Stimulated activated CD8-positive, alpha-beta memory T cell treated with anti-CD3 and anti-CD28 coated beads, Interleukin-15, amount 100 ng/mL, for 24 hours (primary cell): ENCODE results near the gene SPDYA.

Experiments used
- DNase-seq: peaks from one replicate; pipeline ENCODE4 v3.0.0-alpha.2; 2020; ENCODE audit warnings: low read depth

Gene SPDYA

GRCh38 chr2:28824870-28825269 is 14.2 kb downstream of the SPDYA start:
- no peak for DNase-seq

GRCh38 chr2:28828382-28828781 is 17.7 kb downstream of the SPDYA start:
- no peak for DNase-seq

- no peak for DNase-seq
These were observed 23.3 kb downstream of the SPDYA start for GRCh38 chr2:28833740-28834470.

DNA sequence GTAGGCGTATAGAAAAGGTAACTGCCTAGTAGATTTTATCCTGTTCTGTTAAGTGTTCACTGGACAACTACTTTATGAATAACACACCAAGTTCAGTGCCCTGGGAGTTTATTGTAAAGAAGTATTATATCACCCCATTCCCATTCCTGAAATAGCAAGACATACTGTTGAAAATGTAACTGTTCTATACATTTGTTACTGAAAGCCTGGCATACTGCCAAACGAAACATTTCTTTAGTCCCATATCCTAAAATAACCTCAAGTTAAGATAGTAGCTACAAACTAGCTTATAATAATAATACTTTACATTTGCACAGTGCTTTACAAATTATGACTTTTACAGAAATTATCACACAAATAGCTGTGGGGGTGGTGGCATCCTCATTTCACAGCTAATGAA is 25.1 kb downstream of the SPDYA start:
- no peak for DNase-seq

DNA sequence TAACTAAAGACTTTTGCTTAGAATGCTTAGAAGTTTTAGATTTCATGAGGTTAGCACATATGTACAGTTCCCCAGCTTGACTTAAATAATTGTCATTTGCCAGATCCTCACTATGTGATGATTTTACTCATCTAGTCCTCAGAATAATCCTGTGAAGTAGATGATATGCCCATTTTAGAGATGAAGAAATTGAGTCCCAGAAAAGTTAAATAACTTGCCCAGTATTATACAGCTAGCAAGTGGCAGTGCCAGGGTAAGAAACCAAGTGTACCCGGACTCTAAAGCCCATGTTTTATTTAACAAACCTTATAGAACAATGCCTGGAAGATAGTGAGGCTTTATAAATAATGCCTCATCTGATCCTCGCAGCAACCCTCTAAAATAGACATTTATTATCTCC is 28.3 kb downstream of the SPDYA start:
- DNase-seq = no peak

DNA sequence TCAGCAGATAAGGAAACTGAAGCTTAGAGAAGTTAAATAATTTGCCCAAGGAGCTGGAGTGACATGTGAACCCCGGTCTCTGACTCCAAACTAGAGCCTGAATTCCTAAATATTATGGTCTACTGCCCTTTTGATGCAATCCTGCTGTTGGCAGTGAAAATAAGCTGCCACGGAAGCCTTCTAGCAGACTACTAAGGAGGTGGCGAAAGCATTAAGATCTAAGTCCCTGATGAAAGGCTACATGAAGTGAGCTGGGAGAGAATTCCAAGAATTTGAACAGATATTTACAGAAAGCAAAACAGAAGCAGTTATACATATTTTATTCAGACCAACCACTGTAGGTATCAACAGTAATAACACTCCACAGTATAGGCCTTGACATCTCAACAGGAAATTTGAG is 31.4 kb downstream of the SPDYA start:
- DNase-seq = no peak

GRCh38 chr2:28855193-28855592 is 44.6 kb downstream of the SPDYA start:
- no peak for DNase-seq

- no peak for DNase-seq
These were observed 45.3 kb downstream of the SPDYA start for GRCh38 chr2:28855977-28856376.

- no peak for DNase-seq
These were observed 58.0 kb downstream of the SPDYA start for GRCh38 chr2:28868611-28869010.

- DNase-seq = no peak
These were observed 59.0 kb downstream of the SPDYA start for GRCh38 chr2:28869494-28870145.

GRCh38 chr2:28870146-28870891 is 59.7 kb downstream of the SPDYA start, which contains the start of gene TRMT61B:
TSS of gene TRMT61B (minus strand) at chr2:28870309. CDS start at chr2:28870277, 32 bp downstream.
- peak; percentile 98 for DNase-seq

- no peak for DNase-seq
These were observed 61.0 kb downstream of the SPDYA start for GRCh38 chr2:28871620-28872019.

GRCh38 chr2:28880193-28880592 is 69.6 kb downstream of the SPDYA start:
- DNase-seq = no peak

DNA sequence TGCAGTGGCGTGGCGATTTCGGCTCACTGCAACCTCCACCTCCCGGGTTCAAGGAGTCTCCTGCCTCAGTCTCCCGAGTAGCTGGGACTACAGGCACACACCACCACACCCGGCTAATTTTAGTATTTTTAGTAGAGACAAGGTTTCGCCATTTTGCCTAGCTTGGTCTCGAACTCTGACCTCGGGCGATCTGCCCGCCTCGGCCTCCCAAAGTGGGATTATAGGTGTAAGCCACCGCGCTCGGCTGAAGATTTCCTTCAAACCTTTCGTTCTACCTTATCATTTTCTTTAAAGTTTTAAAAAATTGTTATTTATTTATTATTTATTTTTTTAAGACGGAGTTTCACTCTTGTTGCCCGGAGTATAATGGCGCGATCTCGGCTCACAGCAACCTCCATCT is 82.9 kb downstream of the SPDYA start:
- DNase-seq = no peak

DNA sequence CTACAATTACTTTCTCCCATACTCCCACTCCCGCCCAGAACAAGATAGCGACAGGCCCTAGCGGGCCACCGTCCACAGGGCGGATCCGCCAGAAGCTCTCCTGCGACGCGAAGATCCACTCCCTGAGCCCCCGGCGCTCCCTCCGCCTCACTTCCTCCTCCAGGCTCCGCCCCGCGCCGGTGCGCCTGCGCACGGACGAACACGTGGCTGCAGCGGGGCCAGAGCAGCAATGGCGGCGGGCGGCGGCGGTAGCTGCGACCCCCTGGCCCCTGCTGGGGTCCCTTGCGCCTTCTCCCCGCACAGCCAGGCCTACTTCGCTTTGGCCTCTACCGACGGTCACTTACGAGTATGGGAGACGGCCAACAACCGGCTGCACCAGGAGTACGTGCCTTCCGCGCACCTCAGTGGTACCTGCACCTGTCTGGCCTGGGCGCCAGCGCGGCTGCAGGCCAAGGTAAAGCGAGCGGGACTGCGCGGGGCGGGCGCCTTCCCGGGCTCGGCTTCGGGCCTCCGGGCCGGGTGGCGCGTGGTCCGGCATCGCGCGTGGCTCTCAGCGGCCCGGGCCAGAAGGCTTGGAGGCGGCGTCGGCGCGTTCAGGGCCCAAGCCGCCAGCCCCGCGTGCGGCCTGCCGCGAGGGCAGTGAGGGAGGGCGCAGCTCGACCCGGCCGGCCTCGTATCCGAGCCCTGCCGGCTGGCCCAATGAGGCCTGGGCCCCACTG is 84.0 kb downstream of the SPDYA start, which contains the start of gene WDR43:
Gene WDR43, plus strand, starts transcription at position 198 of the 719 bp plus-strand sequence. Its CDS starts 32 bp downstream, at position 230.
- DNase-seq = peak; percentile 95

GRCh38 chr2:28895189-28895893 is 84.7 kb downstream of the SPDYA start:
- DNase-seq = peak; percentile 22

- DNase-seq = no peak
These were observed 86.3 kb downstream of the SPDYA start for GRCh38 chr2:28896906-28897305.

GRCh38 chr2:28898048-28898447 is 87.4 kb downstream of the SPDYA start:
- DNase-seq = no peak
